Midbrain (tissue), 1 donor: ENCODE data around the gene NRXN3.

Experiments
- DNase-seq: peaks from one replicate; lab custom pipeline; 2025; lab: John Stamatoyannopoulos, UW

Gene NRXN3

DNA sequence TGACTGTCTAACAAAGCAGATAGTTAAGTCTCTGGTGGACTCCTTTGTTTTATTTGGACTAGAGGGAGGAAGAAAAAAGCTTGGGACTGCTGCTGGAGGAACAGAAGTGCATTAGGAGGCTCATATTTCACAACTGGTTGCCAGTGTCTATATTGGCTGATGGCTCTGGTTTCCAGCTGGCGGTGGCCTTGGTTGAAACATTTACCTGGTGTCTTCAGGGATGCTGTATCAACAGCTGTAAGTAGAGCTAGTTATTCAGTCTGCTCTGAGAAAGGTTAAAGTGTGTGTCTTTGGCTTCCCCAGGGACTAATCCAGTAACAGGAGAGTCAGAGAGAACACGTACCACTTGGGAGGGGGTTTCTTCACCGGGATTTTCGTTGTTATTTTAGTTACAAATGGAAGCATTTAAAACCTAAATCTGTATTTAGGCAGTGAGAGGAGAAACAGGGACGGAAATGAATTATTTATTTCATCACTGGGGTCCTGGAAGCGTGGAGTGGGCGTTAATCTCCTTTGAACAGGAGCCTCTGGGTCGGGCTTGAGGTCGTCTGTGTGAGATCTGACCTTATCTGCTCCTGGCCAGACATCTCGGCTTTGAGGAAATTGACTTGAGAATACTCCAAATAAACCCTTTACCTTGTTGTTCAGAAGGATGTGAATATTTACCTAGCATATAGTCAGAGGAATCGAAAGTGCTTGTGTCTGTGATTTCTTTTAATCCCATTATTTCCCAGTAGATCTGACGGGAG, 149.9 kb downstream of the NRXN3 start:
- no peak for DNase-seq

DNA sequence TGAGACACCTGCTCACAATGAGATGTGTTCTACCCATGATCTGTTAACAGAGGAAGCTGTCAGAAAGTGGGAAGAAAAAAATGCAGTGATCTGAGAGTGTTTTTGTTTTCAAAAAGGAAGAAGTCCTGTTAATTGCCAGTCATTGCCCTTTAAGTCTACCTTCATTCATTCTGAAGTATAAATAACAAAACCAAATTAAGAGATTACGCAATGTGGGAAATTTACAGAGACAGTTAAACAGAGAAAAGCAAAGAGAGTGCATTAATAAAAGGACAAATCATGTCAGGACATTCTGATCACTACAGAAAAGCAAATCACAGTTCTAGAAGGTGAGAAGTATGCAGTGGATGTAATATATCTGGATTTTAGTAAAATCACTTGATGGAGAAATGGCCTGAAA, 154.2 kb downstream of the NRXN3 start:
- no peak for DNase-seq

- no peak for DNase-seq
Observed at GRCh38 chr14:78325911-78326310, 155.7 kb downstream of the NRXN3 start.

DNA sequence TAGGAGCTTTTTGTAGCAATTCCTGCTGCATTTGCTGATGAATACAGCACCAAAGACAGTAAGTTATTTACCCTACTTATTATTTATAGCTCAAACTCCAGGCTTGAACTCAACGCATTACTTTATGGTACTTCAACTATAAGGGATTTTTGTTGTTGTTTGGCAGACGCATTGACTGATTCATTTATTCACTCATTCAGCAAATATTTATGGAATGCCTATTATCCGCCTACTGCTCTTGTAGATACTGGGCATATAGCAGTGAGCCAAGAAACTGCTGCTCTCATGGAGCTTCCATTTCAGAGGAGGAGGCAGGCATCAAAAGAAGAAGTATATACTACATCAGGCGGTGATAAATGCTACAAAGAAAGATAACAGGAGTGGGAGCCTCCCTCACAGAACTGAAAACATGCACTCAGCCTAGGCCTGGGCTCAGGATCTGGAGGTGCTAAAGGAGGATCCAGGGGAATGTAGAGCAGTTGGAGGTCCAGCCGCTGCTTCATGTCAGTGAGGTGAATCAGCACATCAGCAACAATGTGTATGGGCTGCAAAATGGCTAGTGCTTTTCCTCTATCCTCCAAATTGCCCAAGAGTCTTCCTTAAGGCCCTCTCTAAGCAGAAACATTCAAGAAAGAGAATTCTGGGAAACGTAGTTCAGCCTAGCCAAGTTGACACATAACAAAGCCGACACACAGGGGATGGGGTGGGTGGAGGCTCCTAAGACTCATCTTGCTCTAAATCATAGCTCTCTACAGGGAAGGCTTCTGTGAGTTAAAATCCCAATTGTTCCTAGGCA, 157.5 kb downstream of the NRXN3 start:
- no peak for DNase-seq

- no peak for DNase-seq
Observed at GRCh38 chr14:78329371-78329770, 159.2 kb downstream of the NRXN3 start.

- no peak for DNase-seq
Observed at GRCh38 chr14:78335531-78335930, 165.4 kb downstream of the NRXN3 start.

DNA sequence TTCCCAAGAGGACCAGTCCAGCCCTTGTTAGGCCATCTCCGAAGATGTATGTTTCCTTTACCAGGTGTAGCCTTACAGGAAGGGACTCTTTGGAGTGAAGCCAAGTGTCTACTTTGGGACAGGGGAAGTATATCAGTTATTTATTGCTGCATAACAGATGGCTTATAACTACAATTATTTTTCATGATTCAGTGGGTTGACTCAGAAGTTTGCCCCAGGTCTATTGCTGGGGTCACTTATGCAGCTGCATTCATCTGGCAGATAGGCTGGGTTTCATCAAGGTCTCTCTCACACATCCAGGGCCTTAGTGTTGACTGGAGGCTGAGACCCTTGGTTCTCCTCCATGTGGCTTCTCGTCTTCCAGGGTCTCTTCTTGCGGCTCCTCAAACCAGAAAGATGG, 170.1 kb downstream of the NRXN3 start:
- DNase-seq, result no peak

DNA sequence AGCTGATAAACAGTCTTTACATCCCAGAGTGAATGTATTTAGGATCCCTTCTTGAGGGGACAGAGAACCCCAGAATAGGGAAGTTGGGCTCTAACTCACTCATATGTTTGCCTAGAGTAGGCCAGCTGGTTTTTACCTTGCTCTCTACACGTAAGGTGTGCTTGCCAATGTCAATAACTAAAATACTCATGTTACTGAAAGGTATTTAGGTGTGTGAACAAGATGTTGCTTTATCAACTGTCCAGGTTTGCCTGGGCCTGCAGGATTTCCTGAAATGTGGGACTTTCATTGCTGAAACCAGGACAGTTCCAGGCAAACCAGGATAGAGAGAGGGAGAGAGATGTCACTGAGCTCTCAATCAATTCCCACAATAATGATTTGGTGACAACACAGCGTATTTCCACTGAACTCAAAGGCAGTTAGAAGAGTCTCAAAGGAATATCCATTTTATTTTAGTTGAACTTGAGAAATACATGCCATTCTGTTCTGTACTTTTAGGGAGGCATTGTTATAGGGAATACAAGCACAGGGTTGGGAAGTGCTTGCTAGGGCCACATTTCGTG, 171.7 kb downstream of the NRXN3 start:
- DNase-seq, result no peak

- DNase-seq, result no peak
Observed at GRCh38 chr14:78342879-78343278, 172.7 kb downstream of the NRXN3 start.

- no peak for DNase-seq
Observed at GRCh38 chr14:78344290-78344689, 174.1 kb downstream of the NRXN3 start.

- no peak for DNase-seq
Observed at GRCh38 chr14:78345131-78345744, 175.1 kb downstream of the NRXN3 start.

DNA sequence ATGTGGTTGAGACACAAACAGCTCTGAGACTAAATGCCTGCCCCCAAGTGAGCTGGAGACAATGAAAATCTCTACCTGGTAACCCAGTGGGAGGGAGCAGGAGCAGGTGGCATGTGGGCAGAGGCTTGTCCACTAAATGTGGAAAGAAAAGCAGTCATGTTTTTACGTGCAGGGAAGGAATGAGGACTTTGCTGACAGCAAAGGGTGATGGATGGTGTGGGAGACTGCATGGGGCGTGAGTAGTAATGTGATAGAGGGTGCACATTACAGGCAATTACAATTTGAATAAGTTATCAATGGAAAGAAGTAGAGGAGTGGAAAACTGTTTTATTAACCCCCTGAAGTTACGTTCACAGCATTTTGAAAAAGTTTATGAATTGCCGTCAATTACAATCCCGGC, 176.6 kb downstream of the NRXN3 start:
- DNase-seq, result no peak

DNA sequence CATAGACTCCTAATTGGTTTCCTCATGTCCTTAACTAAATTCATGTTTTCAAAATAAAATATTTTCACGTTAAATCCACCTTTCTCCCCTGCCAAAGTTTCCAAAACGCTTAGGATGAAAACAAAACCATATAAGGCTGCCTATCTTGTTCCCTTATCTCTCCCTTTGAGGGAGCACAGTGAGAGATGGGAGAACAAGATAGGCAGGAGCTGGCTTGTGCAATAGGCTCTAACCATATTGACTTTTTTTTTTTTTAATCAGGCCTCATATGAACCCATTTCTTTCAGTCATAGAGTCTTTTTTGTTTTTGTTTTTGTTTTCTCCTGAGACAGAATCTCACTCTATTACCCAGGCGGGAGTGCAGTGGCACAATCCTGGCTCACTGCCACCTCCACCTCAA, 184.9 kb downstream of the NRXN3 start:
- no peak for DNase-seq

GRCh38 chr14:78356391-78356790, 186.2 kb downstream of the NRXN3 start:
- peak; percentile 21 for DNase-seq

DNA sequence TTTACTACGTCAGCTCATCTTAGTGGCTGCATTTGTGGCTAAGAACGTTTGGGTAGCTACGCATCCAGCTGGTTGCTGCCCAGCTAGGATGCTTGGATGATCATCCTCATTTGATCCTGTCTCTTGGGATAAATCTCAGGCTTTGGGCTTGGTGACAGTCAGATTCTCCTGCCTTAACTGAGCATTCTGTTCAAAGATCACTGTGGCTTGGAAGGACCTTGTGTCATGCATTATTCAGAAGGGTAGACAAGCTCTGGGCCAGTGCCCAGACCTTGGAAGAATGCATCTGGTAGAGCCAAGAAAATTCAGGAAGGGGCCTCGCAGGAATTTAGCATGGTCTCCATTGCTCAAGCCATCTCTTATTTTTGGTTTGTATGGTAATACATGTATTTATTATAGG, 188.4 kb downstream of the NRXN3 start:
- DNase-seq, result peak; percentile 62

DNA sequence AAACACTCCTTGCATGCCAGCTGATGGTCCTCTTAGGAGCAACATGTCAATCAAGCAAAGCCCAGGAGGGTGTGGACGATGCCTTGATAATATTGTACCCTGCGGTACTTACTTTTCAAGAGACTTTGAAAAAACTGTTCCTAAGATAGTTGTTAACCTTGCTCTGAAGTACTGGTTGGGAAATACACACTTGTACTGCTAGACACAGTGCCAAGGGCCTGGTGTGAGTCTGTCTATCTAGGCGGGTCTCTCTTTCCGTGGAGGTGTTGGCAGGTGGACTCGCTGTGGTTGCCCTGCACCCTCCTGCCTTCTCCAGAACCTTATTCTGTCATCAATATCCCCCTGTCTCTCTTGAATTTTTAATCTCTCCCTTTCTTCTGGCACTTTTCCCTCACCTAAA, 189.4 kb downstream of the NRXN3 start:
- no peak for DNase-seq

DNA sequence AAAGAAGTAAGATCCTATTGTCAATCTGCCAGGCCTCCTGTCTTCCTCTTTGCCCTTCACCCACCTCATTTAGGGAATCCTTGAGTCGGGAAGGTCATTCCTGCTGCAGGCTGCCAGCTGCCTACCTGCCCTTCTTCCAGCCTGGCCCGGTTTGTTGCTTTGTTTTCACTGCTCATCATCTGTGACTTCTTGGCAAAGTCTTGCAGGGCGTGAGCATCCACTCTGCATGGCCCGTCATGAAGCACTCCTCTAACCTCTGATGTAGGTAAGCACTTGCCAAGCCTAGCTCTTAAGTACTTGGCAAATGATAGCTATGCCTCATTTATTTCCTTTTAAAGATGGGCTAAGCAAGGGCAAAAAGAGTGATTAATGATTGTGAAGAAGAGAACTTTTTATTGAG, 192.8 kb downstream of the NRXN3 start:
- DNase-seq, result no peak

DNA sequence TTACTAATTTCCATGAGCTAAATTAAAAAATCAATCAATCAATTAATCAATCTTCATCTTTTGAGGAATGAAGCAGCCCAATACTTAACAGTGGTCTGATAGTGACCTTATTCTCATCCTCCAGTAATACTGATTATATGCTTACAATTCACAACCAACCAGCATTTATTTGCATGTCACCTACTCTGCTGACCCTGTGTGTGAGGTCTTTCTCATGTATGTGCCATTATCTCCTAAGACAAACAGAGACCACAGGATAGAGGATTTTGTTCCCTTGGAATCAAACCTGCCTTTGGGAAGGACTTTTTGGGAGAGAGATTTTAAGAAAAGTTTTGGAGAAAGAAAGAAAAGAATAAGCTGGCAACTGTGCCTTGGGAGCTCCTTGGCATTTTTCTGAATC, 197.2 kb downstream of the NRXN3 start:
- no peak for DNase-seq

GRCh38 chr14:78383060-78383459, 212.9 kb downstream of the NRXN3 start:
- DNase-seq, result no peak

DNA sequence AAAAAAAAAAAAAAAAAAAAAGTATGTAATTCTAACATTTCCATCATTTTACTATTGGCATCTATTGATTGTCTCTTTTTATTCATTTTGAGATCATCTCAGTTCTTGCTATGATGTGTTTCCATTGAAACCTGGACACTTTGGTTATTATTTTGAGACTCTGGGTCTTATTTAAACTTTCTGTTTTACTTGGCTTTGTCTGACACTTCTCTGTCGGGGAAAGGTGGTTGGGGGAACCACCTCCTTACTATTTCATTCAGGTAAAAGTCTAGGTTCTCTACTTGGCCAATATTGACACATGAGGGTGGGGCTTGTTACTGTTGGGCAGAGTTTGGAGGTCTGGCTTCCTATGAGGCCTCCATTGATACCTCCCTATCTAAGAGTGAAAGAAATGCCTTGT, 228.0 kb downstream of the NRXN3 start:
- DNase-seq, result no peak

GRCh38 chr14:78399316-78399889, 229.2 kb downstream of the NRXN3 start:
- no peak for DNase-seq

GRCh38 chr14:78401866-78402265, 231.7 kb downstream of the NRXN3 start:
- DNase-seq, result no peak
